NB4 (cell line): ENCODE data around the gene ENOX1.

ENCODE experiments used
- CTCF ChIP-seq: IDR thresholded peaks from one replicate; pipeline ENCODE4 v1.5.1; 2012; ENCODE audit warnings: low read depth, low read length
- MAX ChIP-seq: IDR thresholded peaks from 2 replicates; pipeline ENCODE4 v1.6.1; 2011; ENCODE audit warnings: low read depth, low read length
- MYC ChIP-seq: IDR thresholded peaks from 2 replicates; pipeline ENCODE4 v1.6.1; 2011; ENCODE audit warnings: low read depth, low read length
- POLR2A ChIP-seq: IDR thresholded peaks from 2 replicates; pipeline ENCODE4 v1.6.1; 2011; ENCODE audit warnings: mild to moderate bottlenecking; ENCODE audit not compliant: insufficient read length; ENCODE audit errors: extremely low read depth

GRCh38 chr13:43816401-43816889 is 29.7 kb upstream of the ENOX1 start:
- TF ChIP-seq CTCF: no peak
- no peak for TF ChIP-seq POLR2A
- no peak for TF ChIP-seq MAX
- TF ChIP-seq MYC: no peak
